GM18861 (cell line): ENCODE data around the gene TRAPPC1.

Source experiments
- ATAC-seq: cut with Tn5 transposase; IDR thresholded peaks from one replicate; pipeline ENCODE4 v1.9.1; 2021; ENCODE audit not compliant: unreplicated experiment

The TRAPPC1 gene

DNA sequence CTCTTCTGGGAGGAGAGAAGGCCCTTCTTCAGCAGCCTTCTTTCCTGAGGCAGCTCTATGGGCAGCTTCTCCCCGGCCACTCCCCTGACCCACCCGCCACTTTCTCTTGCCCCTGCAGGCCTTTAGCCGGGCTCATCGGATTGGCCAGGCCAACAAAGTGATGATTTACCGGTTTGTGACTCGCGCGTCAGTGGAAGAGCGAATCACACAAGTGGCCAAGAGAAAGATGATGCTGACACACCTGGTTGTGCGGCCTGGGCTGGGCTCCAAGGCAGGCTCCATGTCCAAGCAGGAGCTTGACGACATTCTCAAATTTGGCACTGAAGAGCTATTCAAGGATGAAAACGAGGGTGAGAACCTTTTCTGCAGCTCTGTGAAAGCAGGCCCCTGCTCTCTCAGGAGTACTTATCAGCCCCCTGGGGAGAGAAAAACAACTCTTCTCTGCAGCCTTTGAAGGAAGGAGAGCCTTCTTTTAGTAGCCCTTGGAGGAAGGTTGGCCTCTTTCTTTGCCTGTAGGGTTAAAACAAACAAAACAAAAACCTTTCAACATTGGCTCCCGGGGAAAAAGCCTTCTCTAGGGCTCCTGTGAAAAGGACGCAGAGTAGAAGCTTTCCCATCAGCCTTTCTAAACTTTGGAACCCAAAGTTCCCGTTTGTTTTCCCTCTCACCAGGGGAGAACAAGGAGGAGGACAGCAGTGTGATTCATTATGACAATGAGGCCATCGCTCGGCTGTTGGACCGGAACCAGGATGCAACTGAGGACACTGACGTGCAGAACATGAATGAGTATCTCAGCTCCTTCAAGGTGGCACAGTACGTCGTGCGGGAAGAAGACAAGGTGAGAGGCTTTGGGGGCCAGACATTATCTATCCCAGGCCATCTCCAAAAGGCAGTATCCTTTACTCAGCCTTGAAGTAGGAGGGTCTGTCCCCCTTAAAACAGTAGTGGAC, 28.3 kb downstream of the TRAPPC1 start:
- ATAC-seq, result no peak

DNA sequence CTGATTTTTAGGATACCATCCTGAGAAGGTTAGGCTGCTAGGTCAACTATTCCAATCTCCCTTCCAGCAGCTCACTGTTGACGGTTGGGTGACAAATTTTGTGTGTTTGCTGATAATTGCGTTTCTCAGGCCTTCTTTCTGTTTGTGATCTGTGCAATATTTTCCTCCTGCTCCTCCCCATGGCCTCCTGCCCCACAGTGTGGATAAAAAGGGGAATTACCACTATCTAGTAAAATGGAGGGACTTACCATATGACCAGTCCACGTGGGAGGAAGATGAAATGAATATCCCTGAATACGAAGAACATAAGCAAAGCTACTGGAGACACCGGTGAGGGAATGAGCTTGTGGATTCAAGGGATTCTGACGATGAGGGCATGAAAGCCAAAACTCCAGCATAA, 34.0 kb downstream of the TRAPPC1 start:
- no peak for ATAC-seq

DNA sequence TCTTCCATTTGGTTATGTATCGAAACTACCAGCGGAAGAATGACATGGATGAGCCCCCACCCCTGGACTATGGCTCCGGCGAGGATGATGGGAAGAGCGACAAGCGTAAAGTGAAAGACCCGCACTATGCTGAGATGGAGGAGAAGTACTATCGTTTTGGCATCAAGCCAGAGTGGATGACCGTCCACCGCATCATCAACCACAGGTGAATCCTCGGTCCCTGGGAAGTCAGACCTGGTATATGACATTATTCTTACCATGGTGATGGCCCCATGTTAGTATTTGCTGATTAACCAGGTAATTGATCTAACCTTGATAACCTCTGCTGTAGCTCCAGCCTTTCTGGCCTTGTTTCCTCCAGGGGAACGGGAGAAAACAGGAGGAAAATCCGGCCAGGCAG, 34.7 kb downstream of the TRAPPC1 start:
- no peak for ATAC-seq

DNA sequence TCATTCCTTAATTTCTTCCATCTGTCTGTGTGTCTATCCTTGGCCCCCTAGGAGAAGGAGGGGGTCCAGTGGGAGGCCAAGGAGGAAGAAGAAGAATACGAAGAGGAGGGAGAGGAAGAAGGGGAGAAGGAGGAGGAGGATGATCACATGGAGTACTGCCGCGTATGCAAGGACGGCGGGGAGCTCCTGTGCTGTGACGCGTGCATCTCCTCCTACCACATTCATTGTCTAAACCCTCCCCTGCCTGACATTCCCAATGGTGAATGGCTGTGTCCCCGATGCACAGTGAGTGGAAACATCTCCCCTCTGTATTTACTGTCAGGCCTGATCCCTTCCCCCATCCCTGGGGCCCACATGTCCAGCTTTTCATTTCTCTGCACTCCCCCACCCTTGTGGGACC, 36.9 kb downstream of the TRAPPC1 start:
- ATAC-seq, result no peak

DNA sequence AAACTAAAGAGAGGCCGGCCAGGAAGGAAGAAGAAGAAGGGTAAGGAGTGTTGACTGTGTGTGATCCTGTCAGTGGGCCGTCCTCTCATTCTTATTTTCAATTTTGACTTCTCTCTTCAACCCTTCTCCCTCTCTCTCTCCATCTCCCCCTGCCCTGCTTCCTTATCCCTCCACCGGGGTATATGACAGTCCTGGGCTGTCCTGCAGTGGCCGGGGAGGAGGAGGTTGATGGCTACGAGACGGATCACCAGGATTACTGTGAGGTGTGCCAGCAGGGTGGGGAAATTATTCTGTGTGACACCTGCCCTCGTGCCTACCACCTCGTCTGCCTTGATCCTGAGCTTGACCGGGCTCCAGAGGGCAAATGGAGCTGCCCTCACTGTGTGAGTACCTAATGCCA, 37.5 kb downstream of the TRAPPC1 start:
- no peak for ATAC-seq

DNA sequence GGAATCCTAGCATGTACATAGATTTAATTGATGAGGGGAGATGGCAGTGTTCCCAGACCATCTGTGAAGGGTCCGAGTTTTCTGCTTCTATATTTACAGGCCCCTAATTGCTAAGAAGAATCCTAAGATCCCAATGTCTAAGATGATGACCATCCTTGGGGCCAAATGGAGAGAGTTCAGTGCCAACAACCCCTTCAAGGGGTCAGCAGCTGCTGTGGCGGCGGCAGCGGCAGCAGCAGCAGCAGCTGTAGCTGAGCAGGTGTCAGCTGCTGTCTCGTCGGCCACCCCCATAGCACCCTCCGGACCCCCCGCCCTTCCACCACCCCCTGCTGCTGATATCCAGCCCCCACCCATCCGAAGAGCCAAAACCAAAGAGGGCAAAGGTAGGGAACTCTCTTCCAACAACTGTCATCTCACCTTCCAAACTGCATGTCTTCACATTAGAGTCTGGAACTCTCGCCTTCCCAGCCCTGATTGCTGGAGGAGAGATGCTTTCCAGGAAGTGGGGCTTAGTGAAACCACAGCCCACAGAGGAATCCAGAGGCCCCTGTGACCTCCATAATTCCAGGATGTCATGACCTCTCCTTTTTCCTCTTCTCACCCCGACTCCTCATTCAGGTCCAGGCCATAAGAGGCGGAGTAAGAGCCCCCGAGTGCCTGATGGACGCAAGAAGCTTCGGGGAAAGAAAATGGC, 38.4 kb downstream of the TRAPPC1 start:
- ATAC-seq, result no peak

DNA sequence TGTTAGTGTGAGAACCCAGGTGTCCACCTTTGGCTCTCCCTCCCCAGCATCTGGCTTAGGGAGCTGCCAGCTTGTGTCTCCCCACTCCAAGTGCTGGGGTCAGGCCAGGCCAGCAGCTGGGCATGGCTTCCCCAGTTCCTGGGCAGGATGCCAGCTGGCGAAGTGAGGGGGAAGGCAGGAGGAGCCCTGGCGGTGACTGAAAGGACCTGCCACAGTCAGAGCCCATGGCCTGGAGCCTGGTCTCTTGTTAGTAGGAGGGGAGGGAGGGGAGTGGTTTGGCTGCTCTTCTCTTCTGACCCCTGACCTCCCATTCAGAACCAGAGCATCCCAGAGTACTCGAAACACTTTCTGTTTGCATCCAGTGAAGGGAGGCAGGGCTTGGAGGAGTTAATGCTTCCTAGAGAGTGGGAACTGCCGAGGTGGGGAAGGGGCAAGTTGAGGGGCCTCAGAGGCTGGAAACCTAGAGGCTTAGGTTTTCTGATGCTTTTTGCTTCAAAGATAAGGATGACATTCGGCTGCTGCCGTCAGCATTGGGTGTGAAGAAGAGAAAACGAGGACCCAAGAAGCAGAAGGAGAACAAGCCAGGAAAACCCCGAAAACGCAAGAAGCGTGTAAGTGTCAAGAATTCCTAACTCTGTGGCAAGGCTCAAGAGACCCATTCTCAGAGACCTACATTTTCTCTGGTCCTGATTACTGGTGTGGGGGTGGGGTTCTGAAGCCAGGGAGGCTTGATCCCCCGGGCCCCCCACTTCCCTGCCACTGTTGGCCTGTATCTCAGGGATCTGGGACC, 42.4 kb downstream of the TRAPPC1 start:
- ATAC-seq, result no peak

DNA sequence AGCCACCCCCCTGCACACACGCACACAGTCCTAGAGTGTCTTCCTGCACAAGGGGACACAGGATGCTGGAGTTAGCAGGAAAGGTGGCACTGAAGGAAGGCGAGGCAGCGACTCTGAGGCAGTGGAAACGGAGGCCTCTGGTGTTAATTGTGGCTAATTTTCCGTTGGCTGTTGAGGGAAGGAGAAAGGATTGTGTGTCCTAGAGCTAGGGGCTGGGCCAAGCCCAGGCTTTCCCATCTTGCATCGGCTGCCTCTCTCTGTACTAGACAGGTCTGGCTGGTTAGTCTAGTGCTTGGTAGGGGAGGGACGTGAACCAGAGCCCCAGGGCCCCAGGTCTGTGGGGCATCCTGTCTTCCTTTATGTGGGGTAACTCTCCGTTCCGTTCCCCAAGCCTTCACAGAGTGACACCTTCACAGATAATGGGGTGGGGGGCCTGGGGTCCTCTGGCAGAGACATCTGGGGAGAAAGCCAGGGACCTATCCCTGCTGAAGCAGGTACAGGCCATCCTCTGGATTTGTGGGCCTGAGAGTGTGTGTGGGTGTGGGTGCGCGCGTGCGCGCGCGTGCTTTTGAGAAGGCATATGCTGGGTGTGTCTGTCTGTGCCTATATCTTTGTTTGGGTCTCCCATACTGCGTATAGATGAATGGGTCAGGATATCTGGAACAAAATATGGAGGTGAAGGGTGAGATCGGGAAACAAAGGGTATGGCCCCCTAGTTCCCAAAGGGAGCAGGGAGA, 43.4 kb downstream of the TRAPPC1 start, which contains the start of gene CHD3:
TSS of gene CHD3 (plus strand) at position 606 of the 737 bp plus-strand sequence. CDS start 212 bp downstream, outside the sequence.
- ATAC-seq, result no peak

DNA sequence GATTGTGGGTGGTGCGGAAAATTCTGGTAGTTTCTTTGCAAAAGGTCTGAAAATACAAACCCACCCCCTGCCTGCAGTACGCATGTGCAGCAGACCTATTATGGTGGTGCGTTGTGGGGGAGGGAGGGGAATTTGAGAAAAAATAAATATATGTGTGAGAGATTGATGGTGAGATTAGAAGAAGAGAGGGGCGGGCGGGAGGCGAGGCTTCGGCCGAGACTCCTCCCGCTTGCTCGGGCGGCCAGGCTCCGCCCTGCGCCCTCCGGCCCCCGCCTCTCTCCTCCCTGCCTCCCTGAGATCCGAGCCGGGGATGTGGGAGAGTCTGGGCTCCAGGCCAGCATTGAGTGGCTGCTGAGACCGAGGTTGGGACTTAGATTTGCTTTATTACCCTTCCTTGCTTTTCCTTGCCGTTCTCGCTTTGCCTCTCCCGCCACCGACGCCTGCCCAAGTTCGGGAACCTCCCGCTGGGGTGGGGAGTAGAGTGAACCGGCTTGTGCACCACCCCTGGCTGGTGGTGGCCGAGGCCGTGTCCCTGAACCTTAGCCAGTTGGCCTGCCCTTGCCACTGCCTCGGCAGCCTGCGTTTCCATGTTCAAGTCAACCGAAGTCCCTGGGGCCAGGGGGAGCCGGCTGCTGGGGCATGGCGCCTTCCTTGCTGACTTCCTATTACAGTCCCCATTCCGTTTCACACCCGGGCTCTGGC, 44.1 kb downstream of the TRAPPC1 start:
- no peak for ATAC-seq

DNA sequence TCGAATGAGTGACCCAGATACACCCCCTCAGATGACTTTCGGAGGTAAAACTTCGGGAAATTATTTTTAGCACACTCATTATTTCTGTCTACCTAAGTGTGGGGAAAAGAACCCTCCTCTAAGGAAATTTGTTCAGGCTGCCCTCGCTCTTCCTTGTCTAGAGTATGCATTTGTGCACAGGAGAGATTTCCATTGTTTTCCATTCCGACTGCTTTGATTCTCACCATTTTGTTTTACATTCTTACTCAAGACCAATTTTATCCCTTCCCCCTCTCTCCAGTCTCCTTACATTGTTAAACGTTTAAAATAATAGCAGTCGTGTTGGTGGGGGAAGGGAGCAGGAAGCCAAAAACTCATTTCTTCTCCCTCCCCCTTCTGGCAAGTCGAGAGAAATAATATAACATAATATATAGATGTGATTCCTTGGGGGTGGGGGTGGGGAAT, 44.7 kb downstream of the TRAPPC1 start:
- ATAC-seq, result no peak

DNA sequence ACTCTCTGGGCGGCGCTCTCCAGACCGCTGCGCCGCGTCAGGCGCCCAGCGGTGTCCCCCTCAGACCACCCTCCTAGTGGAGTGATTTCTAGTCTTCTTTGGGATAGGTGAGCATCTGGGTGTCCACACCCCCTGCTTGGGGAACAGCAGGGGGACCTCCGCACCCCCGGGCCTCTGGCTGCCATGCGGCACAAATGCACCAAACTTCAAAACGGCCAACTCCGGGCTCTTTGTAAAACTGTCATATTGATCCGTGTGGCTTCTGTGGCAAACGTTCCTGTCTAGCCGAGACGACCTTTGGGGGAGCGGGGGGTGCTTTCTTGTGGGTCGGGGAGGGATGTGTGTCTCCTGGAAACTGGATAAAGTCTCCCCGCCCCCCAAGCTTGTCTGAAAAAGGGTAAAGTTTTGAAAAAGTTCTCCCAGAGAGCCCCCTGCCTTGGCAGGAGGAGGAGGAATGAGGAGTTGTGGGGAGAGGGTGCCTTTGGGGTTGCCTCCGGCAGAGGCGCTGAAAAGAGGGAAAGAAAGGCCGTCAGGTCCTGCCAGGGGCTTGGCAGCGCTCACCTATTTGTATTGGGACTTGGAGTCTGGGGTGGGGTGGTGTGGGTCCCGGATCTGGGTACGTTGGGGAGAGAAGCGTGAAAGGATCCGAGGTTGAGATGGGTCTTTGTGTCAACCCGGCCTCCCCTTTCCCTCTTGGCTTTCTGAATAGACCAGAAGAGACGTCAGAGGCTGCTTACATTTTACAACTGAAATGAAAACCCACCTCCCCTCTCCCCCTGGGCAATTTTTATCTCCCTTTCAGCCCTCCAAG, 45.3 kb downstream of the TRAPPC1 start:
- no peak for ATAC-seq

DNA sequence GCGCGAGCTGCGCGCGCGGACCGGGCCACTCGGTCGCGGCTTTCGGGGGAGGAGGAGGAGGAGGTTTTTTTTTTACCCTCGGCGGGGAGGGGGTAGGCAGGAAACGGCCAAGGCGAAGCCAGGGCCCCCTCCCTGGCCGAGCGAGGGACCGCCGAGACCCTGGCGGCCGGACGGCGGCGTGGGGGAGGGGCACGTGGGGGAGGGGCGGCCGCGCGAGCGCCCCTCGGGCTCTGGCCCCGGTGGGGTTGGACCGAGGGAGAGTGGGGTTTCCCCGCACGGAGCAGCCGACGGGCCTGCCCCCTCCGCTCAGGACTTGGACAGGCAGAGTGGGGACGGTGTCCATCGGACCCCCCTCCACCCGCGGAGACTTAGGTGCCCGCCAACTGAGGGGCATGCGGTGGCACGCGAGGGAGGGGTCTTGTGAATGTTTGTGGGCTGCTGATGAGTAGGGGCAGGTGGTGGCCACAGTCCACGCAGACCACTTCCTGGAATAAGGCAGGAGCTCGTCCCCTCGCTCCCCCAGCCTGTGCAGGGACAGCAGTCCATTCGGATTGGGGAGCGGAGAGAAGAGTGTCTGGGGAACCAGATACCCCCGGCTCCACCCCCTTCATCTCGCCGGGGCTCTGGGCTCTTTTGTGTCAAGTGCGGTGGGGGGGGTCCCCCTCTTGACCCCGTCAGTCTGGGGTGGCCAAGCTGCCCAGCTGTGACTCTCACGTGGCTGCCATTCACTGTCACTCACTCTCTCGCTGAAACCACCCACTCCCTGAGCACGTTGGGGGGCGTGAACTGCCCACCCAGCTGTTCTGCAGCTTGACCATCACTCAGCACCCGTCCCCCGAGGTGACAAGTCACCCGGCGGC, 46.1 kb downstream of the TRAPPC1 start:
- no peak for ATAC-seq

DNA sequence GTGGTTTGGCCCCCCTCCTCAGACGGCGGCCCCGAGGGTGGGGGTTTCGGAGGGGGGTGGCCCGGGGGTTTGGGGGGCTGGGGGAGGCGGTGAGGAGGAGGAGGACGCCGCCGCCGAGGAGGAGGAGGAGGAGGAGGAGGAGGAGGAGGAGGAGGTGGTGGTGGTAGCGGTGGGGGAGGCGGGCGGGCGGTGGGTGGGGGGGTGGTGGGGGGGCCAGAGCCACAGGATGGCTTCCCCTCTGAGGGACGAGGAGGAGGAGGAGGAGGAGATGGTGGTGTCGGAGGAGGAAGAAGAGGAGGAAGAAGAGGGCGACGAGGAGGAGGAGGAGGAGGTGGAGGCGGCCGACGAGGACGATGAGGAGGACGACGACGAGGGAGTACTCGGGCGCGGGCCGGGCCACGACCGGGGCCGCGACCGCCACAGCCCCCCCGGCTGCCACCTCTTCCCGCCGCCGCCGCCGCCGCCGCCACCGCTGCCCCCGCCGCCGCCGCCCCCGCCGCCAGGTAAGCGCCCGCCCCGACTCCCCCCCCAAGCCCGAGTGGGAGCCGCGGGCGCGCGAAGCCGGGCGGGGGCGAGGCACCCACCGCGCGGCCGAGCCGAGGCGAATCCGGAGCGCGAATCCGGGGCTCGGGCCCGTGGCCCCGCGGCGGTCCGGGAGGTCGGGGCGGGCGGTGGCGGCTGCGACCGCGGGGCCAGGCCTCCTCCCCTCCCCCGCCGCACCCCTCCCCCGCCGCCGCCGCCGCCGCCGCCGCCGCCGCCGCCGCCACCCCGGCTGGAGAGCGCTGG, 47.0 kb downstream of the TRAPPC1 start:
- no peak for ATAC-seq

DNA sequence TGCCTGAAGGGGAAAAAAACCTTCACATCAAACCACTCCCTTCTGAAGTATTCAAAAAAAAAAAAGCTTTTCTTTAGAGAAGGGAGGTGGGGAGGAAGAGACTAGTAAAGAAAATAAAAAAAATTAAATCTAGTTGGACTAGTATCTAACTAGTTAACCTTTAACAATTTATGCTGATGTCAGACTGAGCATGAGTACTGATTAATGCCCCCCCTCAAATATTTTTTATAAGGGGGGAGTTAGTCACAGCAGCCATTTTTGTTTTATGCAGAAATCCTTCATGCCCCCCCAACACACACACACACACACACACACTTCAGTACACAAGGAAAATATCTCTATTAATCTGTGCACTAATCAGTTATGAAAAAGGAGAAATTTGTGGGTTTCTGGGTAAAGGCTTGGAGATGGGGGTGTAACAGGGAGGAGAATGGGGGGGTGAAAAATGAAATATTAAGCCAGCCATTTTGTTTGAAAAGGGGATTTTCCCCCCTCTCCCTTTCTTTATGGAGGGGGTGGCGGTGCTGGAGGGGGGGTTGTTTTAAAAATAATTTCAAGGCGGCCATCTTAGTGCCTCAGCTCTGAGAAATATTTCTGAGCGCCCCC, 47.9 kb downstream of the TRAPPC1 start:
- no peak for ATAC-seq

DNA sequence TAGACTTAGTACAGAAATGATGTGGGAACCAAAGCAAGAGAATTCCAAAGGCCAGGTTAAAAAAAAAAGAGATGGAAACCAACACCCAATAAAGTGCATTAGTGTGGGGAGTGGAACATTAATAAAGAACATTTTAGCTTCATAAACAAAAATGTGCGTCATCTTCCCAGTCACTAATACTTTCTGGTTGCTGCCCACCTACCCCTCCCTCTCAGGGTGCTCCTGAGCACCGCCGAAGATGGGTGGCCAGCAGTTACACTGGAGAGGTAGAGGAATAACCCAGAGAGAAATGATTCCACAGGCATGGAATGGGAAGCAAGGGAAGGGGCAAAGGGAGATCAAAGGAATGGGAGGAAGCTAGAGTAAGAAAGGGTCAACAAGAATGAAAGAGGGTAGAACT, 49.1 kb downstream of the TRAPPC1 start:
- no peak for ATAC-seq

DNA sequence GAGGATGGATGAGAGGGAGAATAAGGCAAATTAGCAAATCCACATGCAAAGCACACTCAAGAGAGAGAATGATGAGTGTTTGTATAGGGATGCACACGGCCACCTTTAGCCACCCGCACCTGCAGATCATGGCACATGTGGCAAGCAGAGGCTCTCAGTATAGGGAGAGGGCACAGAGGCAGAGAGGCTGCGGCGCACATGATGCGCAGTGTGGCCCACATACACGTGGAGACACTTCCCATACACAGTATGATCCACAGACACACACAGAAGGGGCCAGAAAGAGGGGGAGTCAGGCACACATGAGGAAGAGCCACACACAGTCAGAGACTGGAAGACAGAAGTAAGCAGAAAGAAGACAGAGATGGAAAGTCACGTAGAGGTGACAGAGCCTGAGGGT, 49.7 kb downstream of the TRAPPC1 start:
- ATAC-seq, result no peak
